Mesenchymal stem cell (in vitro differentiated cells and primary cell): ENCODE data around the gene MLN.

Experiments used
- DNase-seq: peaks from one replicate; pipeline ENCODE4 v3.0.0-alpha.2; 2013
- H2AFZ ChIP-seq: one replicate; pipeline ENCODE4 v1.6.1; 2013; ENCODE audit warnings: low read depth, mild to moderate bottlenecking, control low read depth, inconsistent platforms, low read length, moderate library complexity
- H2AK5ac ChIP-seq: 2 replicates; pipeline ENCODE4 v1.6.1; 2013; ENCODE audit warnings: low read length, moderate library complexity, mild to moderate bottlenecking, inconsistent platforms; ENCODE audit not compliant: severe bottlenecking
- H2BK120ac ChIP-seq: one replicate; pipeline ENCODE4 v1.6.1; 2013; ENCODE audit warnings: low read depth, mild to moderate bottlenecking, inconsistent platforms, low read length, moderate library complexity
- H2BK12ac ChIP-seq, 2 experiments: one replicate each; pipeline ENCODE4 v1.6.1; 2013; ENCODE audit warnings: inconsistent platforms in 2 of 2, low read length in 2 of 2, mild to moderate bottlenecking in 2 of 2, moderate library complexity in 2 of 2, control low read depth in 1 of 2
- H2BK15ac ChIP-seq: one replicate; pipeline ENCODE4 v1.6.1; 2013; ENCODE audit warnings: mild to moderate bottlenecking, low read depth, inconsistent platforms; ENCODE audit not compliant: poor library complexity, severe bottlenecking
- H2BK5ac ChIP-seq: 2 replicates; pipeline ENCODE4 v1.6.1; 2013; ENCODE audit warnings: low read depth, mild to moderate bottlenecking, low read length, control low read depth, inconsistent platforms; ENCODE audit not compliant: poor library complexity, severe bottlenecking
- H3K14ac ChIP-seq, 2 experiments: one replicate each; pipeline ENCODE4 v1.6.1; 2013; ENCODE audit warnings: inconsistent platforms in 2 of 2, low read length in 2 of 2, control low read depth in 1 of 2, mild to moderate bottlenecking in 1 of 2, moderate library complexity in 1 of 2
- H3K18ac ChIP-seq, 2 experiments: one replicate each; pipeline ENCODE4 v1.6.1; 2013; ENCODE audit warnings: inconsistent platforms in 2 of 2, low read length in 2 of 2, control low read depth in 1 of 2, low read depth in 1 of 2, mild to moderate bottlenecking in 1 of 2
- H3K23ac ChIP-seq, 2 experiments: one replicate each; pipeline ENCODE4 v1.6.1; 2013; ENCODE audit warnings: inconsistent platforms in 2 of 2, low read length in 2 of 2, mild to moderate bottlenecking in 2 of 2, moderate library complexity in 2 of 2, control low read depth in 1 of 2
- H3K27ac ChIP-seq: 2 replicates; pipeline ENCODE4 v1.5.1; 2013; ENCODE audit warnings: mild to moderate bottlenecking, moderate library complexity, low read length, control low read depth, inconsistent platforms; ENCODE audit not compliant: poor library complexity, severe bottlenecking
- H3K27me3 ChIP-seq, 2 experiments: 2 replicates each; pipeline versions ENCODE4 v1.6.1 to v1.7.0; 2013; ENCODE audit warnings: low read length in 2 of 2, mild to moderate bottlenecking in 2 of 2, moderate library complexity in 2 of 2, control low read depth in 1 of 2, inconsistent platforms in 1 of 2; ENCODE audit not compliant: control insufficient read depth in 1 of 2, insufficient read depth in 1 of 2
- H3K36me3 ChIP-seq, 2 experiments: 2 replicates each; pipeline versions ENCODE4 v1.6.1 to v1.7.0; 2013; ENCODE audit warnings: low read length in 2 of 2, control low read depth in 1 of 2, inconsistent platforms in 1 of 2, low read depth in 1 of 2, mild to moderate bottlenecking in 1 of 2; ENCODE audit not compliant: insufficient read depth in 2 of 2, control insufficient read depth in 1 of 2
- H3K4ac ChIP-seq, 2 experiments: one replicate each; pipeline ENCODE4 v1.6.1; 2013; ENCODE audit warnings: inconsistent platforms in 2 of 2, low read length in 2 of 2, mild to moderate bottlenecking in 2 of 2, moderate library complexity in 2 of 2, control low read depth in 1 of 2, low read depth in 1 of 2
- H3K4me1 ChIP-seq: 2 replicates; pipeline ENCODE4 v1.6.1; 2013; ENCODE audit warnings: low read depth, low read length, control low read depth; ENCODE audit not compliant: control insufficient read depth, insufficient read depth
- H3K4me2 ChIP-seq: 2 replicates; pipeline ENCODE4 v1.6.1; 2013; ENCODE audit warnings: low read length, mild to moderate bottlenecking, inconsistent platforms; ENCODE audit not compliant: poor library complexity, severe bottlenecking
- H3K4me3 ChIP-seq, 2 experiments: 2 replicates each; pipeline versions ENCODE4 v1.5.1 to v1.7.0; 2013; ENCODE audit warnings: low read length in 2 of 2, mild to moderate bottlenecking in 2 of 2, control low read depth in 1 of 2, low read depth in 1 of 2; ENCODE audit not compliant: insufficient read depth in 1 of 2
- H3K79me1 ChIP-seq: replicated peaks from 2 replicates; pipeline ENCODE4 v1.6.1; 2013; ENCODE audit warnings: mild to moderate bottlenecking, control low read depth, low read length, inconsistent platforms; ENCODE audit not compliant: poor library complexity, severe bottlenecking
- H3K9ac ChIP-seq: 2 replicates; pipeline ENCODE4 v1.7.0; 2013; ENCODE audit warnings: mild to moderate bottlenecking, low read length, moderate library complexity
- H3K9me3 ChIP-seq: 2 replicates; pipeline ENCODE4 v1.7.0; 2013; ENCODE audit warnings: mild to moderate bottlenecking, low read length; ENCODE audit not compliant: control insufficient read depth
- H4K8ac ChIP-seq: one replicate; pipeline ENCODE4 v1.6.1; 2013; ENCODE audit warnings: inconsistent platforms, mild to moderate bottlenecking, low read length, moderate library complexity
- H4K91ac ChIP-seq: one replicate; pipeline ENCODE4 v1.6.1; 2013; ENCODE audit warnings: mild to moderate bottlenecking, low read length, inconsistent platforms
- WGBS: methylation state at CpG from one replicate; pipeline ENCODE4 v1.1.7; 2013; ENCODE audit warnings: mixed read lengths; 5-methylcytosine and 5-hydroxymethylcytosine counted together

Gene MLN

DNA sequence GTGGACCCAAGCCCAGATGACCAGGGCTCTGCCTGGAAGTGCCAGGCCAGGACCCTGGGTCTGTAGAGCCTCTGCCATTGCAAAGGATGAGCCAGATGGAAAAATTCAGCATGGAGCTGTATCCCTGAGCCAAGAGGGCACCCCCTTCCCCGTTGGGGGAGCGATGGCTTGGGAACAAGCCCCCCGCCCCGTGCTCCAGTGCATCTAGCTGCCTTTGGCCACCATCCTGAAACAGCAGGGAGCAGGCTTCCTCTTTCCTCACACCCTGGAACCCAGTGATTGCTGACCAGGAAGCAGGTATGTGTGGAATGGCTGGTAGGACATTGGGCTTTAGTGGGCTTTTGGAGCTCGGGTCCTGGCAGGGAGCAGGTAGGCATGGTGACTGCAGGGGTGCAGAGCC lies 2.2 kb downstream of the MLN start:
- DNase-seq = no peak
- WGBS = 94% methylated on average over 3 of the region's 5 CpGs

DNA sequence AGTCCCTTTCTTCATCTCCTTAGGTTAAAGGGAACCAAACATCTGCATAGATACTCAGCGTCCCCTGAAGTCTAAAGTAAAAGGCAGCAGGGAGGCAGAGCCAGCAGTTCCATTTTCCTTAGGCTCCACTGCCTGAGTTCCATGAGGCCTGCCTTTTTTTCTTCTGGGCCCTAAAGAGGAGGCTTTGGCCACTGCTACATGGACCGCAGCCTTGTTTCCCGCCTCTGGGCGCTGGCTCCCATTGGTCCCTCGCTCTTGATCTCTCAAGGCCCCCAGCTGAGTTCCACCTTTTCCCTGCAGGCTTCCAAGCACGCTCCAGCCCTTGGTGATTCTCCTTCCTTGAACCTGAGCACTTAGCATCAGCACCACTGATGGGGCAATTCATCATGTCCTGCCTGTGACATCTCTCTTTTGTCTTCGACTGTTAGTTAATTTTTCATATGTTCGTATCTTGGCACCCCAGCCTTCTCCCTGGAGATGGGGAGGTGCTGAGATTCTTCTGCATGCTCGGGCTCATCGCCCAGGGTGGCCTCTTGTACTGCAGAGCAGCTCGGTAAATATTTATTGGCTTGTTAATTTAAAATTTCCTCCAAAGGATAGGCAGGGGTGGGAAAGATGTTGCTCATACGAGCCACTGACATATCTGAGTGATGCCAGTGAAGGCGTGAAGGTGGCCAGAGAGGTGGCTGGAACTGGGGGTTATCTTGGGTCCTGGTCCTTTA lies 3.4 kb downstream of the MLN start:
- Histone ChIP-seq H3K4ac (no peak overlapping the region), H2BK15ac (peak overlapping the region; percentile 32), H2AK5ac (no peak overlapping the region), H2BK5ac (no peak overlapping the region), H3K9me3 (no peaks in the 10 kb centered on the region), H3K23ac (no peak overlapping the region), H3K4me2 (no peak overlapping the region), H4K8ac (no peak overlapping the region), H3K4me1 (peaks cover 19% of the 10 kb centered on the region), H2AFZ (no peak overlapping the region), H3K9ac (no peak overlapping the region), H3K18ac (no peak overlapping the region), H3K27me3 (peaks cover 16 to 61% of the 10 kb centered on the region in 2 experiments), H2BK12ac (peak overlapping the region; percentile 7 to 56), H3K27ac (no peak overlapping the region), H4K91ac (no peak overlapping the region), H3K14ac (peak overlapping the region in 1 of 2 experiments; percentile 31), H2BK120ac (no peak overlapping the region), H3K36me3 (no peaks in the 10 kb centered on the region), H3K4me3 (no peak overlapping the region), H3K79me1 (no peaks in the 10 kb centered on the region)
- DNase-seq = no peak
- 93% methylated on average over 13 of the region's 13 CpGs for WGBS

More for the DNA sequence above, 2.2 kb downstream of the MLN start:
- H3K4ac ChIP-seq = no peak overlapping the region
- no peaks in the 10 kb centered on the region for H3K9me3 ChIP-seq
- H3K79me1 ChIP-seq = no peaks in the 10 kb centered on the region
- H3K27me3 ChIP-seq = peaks cover 18 to 62% of the 10 kb centered on the region in 2 experiments
- H3K36me3 ChIP-seq = no peaks in the 10 kb centered on the region
- no peak overlapping the region for H2BK5ac ChIP-seq
- no peak overlapping the region for H3K4me2 ChIP-seq
- no peak overlapping the region for H2AFZ ChIP-seq
- H4K91ac ChIP-seq = no peak overlapping the region
- no peak overlapping the region for H2AK5ac ChIP-seq
- no peak overlapping the region for H2BK12ac ChIP-seq
- H3K4me1 ChIP-seq = peaks cover 16% of the 10 kb centered on the region
- no peak overlapping the region for H3K18ac ChIP-seq
- H3K4me3 ChIP-seq = no peak overlapping the region
- no peak overlapping the region for H2BK120ac ChIP-seq
- H3K14ac ChIP-seq = no peak overlapping the region
- peak overlapping the region; percentile 2 for H2BK15ac ChIP-seq
- H3K9ac ChIP-seq = no peak overlapping the region
- no peak overlapping the region for H4K8ac ChIP-seq
- H3K23ac ChIP-seq = no peak overlapping the region
- H3K27ac ChIP-seq = no peak overlapping the region

DNA sequence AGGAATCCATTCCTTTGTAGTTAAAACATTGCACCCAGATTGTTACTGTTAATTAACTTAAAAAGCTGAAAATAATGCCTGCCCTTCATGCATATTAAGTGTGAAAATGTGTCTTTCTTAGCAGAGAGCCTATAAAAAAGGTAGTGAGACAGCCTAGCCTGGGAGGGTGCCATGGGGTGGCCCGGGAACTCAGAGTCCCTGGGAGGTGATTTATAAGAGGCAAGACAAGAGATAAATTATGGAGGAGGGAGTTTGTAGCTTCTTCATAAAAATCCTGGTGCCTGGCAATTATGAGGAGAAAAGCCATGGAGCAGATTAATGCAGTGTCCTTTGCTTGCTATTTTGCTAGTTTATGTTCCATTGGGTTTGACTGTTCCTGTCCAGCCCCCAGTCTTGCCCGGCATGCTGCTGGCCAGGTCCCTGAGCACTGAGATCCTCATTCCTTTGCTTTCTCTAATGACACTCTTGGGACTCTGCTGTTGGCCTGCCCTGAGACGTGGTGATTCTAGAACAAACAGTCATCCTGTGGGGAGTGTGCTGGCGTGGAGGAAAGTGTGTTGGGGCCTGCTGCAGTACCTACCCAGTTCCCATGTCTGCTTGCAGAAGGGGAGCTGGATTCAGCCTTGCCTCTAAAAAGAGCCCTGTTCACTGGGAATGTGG lies 4.2 kb downstream of the MLN start:
- no peak for DNase-seq
- Histone ChIP-seq H3K14ac (no peak overlapping the region), H2BK15ac (no peak overlapping the region), H3K4me3 (no peak overlapping the region), H3K4ac (peak overlapping the region in 1 of 2 experiments; percentile 11), H4K8ac (no peak overlapping the region), H3K18ac (peak overlapping the region in 1 of 2 experiments; percentile 41), H3K79me1 (no peaks in the 10 kb centered on the region), H2BK120ac (no peak overlapping the region), H2AFZ (no peak overlapping the region), H3K4me1 (peaks cover 27% of the 10 kb centered on the region), H3K9me3 (no peaks in the 10 kb centered on the region), H3K4me2 (no peak overlapping the region), H2BK5ac (no peak overlapping the region), H2AK5ac (no peak overlapping the region), H3K9ac (no peak overlapping the region), H3K36me3 (no peaks in the 10 kb centered on the region), H4K91ac (no peak overlapping the region), H2BK12ac (peak overlapping the region in 1 of 2 experiments; percentile 7), H3K23ac (no peak overlapping the region), H3K27ac (no peak overlapping the region), H3K27me3 (peaks cover 8 to 61% of the 10 kb centered on the region in 2 experiments)
- WGBS = 21% methylated on average over 4 of the region's 4 CpGs

DNA sequence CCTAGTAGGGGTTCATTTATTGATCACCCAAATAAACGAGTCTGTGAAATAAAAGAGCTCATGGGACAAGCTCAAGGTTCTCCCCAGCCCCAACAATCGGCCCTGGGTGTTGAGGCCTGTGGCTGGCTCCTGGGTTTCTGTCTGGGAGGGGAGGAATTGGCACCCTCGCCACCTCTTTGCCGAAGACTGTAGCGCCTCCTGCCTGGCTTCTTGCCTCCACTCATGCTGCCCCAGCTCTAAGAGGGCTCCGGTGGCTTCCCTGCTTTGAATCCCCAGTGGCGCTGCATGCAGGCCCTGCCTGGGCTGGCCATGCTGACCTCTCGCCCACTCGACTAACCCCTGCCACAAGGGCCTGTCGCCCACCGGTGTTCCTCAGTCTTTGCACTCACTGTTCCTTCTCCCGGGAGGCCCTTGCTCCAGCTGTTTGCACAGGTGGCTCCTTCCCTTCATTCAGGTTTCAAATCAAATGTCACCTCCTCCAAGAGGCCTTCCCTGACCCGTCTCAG lies 5.4 kb downstream of the MLN start:
- no peak overlapping the region for H2BK120ac ChIP-seq
- peak overlapping the region; percentile 2 for H2BK15ac ChIP-seq
- WGBS = 90% methylated on average over 13 of the region's 13 CpGs
- no peaks in the 10 kb centered on the region for H3K36me3 ChIP-seq
- H3K4ac ChIP-seq = no peak overlapping the region
- no peak overlapping the region for H2BK5ac ChIP-seq
- H2AFZ ChIP-seq = no peak overlapping the region
- peak overlapping the region; percentile 3 for H4K91ac ChIP-seq
- H3K14ac ChIP-seq = no peak overlapping the region
- no peak overlapping the region for H3K4me2 ChIP-seq
- no peak overlapping the region for H3K27ac ChIP-seq
- no peak overlapping the region for H4K8ac ChIP-seq
- no peak overlapping the region for H2BK12ac ChIP-seq
- no peaks in the 10 kb centered on the region for H3K9me3 ChIP-seq
- no peaks in the 10 kb centered on the region for H3K79me1 ChIP-seq
- H2AK5ac ChIP-seq = no peak overlapping the region
- no peak overlapping the region for H3K9ac ChIP-seq
- peaks cover 0 to 61% of the 10 kb centered on the region in 2 experiments for H3K27me3 ChIP-seq
- DNase-seq = no peak
- no peak overlapping the region for H3K18ac ChIP-seq
- peaks cover 28% of the 10 kb centered on the region for H3K4me1 ChIP-seq
- no peak overlapping the region for H3K4me3 ChIP-seq
- no peak overlapping the region for H3K23ac ChIP-seq
